Activated naive CD8-positive, alpha-beta T cell treated with anti-CD3 and anti-CD28 coated beads for 36 hours (primary cell): ENCODE data around the gene TAB3. TPM values are rescaled to one million over a fixed set of nuclear protein-coding genes. Genes with fewer than 3 reads are reported as not detected.
"Not testable (repeated sequence)": the region's sequence is repeated elsewhere in the genome, so short reads cannot be mapped to it uniquely, and the experiment has no call there.

ENCODE experiments used
- DNase-seq: peaks from one replicate; pipeline ENCODE4 v3.0.0; 2021
- H3K27ac Mint-ChIP-seq: one replicate; pipeline ENCODE4 v1.8.0; 2022; ENCODE audit warnings: mild to moderate bottlenecking, moderate library complexity, mixed read lengths
- H3K27me3 Mint-ChIP-seq: one replicate; pipeline ENCODE4 v1.8.0; 2022; ENCODE audit warnings: mild to moderate bottlenecking, mixed read lengths
- H3K36me3 Mint-ChIP-seq: one replicate; pipeline ENCODE4 v1.8.0; 2021; ENCODE audit warnings: mild to moderate bottlenecking, mixed read lengths
- H3K4me1 Mint-ChIP-seq: one replicate; pipeline ENCODE4 v1.8.0; 2021; ENCODE audit warnings: mixed read lengths
- H3K4me3 Mint-ChIP-seq: one replicate; pipeline ENCODE4 v1.8.0; 2022; ENCODE audit warnings: mild to moderate bottlenecking, moderate library complexity, mixed read lengths
- H3K9me3 Mint-ChIP-seq: one replicate; pipeline ENCODE4 v1.8.0; 2022; ENCODE audit warnings: mixed read lengths
- total RNA-seq, 2 experiments: library from RNA; stranded (reverse); gene quantifications; one replicate each; pipeline ENCODE4 v1.2.3, GENCODE V29; 2021

Gene TAB3
- total RNA-seq, 2 experiments from 2014 or later: 23.0 to 25.0 TPM

DNA sequence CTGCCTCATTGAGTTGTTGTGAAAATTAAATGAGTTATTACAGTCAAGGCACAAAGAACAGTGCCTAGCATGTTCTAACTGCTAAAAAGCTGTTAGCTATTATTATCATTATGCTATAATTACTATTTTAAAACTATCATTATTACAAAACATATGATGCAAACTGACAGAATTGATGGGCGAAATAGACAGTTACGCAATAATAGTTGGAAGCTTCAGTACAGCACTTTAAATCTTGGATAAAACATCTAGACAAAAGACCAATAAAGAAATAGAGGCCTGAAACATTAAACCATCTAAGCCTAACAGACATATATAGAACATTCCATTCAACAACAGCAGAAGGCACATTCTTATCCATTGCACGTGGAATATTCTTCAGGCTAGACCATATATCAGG lies 73.0 kb downstream of the TAB3 start:
- H3K9me3 Mint-ChIP-seq: no peaks in the 10 kb centered on the region
- H3K27me3 Mint-ChIP-seq: no peaks in the 10 kb centered on the region
- no peak overlapping the region for H3K4me3 Mint-ChIP-seq
- H3K4me1 Mint-ChIP-seq: peaks cover 6% of the 10 kb centered on the region
- no peak for DNase-seq
- H3K36me3 Mint-ChIP-seq: no peaks in the 10 kb centered on the region
- H3K27ac Mint-ChIP-seq: no peak overlapping the region

GRCh38 chrX:30814978-30815377 lies 74.1 kb downstream of the TAB3 start:
- Mint-ChIP-seq H3K4me1 (peaks cover 4% of the 10 kb centered on the region), H3K27ac (no peak overlapping the region), H3K4me3 (no peak overlapping the region), H3K27me3 (no peaks in the 10 kb centered on the region), H3K9me3 (no peaks in the 10 kb centered on the region), H3K36me3 (no peaks in the 10 kb centered on the region)
- DNase-seq: no peak

DNA sequence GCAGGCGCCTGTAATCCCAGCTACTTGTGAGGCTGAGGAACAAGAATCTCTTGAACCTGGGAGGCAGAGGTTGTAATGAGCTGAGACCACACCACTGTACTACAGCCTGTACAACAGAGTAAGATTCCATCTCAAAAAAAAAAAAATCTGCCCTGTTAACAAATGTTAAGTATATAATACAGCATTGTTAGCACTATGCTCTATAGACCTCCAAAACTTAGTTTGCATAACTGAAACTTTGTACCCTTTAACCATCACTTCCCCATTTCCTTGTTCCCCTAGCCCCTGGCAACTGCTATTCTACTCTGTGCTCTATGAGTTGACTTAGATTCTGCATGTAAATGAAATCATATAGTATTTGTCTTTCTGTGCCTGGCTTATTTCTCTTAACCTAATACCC lies 76.7 kb downstream of the TAB3 start:
- no peaks in the 10 kb centered on the region for H3K36me3 Mint-ChIP-seq
- H3K9me3 Mint-ChIP-seq: no peaks in the 10 kb centered on the region
- no peaks in the 10 kb centered on the region for H3K27me3 Mint-ChIP-seq
- H3K4me1 Mint-ChIP-seq: no peaks in the 10 kb centered on the region
- H3K4me3 Mint-ChIP-seq: no peak overlapping the region
- no peak for DNase-seq
- no peak overlapping the region for H3K27ac Mint-ChIP-seq

- Mint-ChIP-seq H3K4me1 (no peaks in the 10 kb centered on the region), H3K27me3 (no peaks in the 10 kb centered on the region), H3K4me3 (no peak overlapping the region), H3K27ac (no peak overlapping the region), H3K9me3 (no peaks in the 10 kb centered on the region), H3K36me3 (no peaks in the 10 kb centered on the region)
- DNase-seq: no peak
Measured at GRCh38 chrX:30806187-30806728, 82.8 kb downstream of the TAB3 start.

- Mint-ChIP-seq H3K4me3 (no peak overlapping the region), H3K36me3 (no peaks in the 10 kb centered on the region), H3K27me3 (no peaks in the 10 kb centered on the region), H3K9me3 (no peaks in the 10 kb centered on the region), H3K4me1 (no peaks in the 10 kb centered on the region), H3K27ac (no peak overlapping the region)
- DNase-seq: no peak
Measured at GRCh38 chrX:30804462-30804861, 84.6 kb downstream of the TAB3 start.

DNA sequence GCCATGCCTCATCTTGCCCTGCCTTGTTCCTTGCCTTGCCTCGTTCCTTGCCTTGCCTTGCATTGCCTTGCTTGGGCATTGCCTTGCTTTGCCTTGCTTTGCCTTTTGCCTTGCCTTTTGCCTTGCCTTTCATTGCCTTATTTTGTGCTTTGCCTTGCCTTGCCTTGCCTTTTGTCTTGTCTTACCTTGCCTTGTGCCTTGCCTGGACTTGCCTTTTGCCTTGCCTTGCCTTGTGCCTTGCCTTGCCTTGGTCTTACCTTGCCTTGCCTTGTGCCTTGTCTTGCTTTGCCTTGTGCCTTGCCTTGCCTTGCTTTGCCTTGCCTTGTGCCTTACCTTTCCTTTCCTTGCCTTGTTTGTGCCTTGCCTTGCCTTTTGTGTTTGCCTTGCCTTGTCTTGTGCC lies 88.2 kb downstream of the TAB3 start:
- H3K4me3 Mint-ChIP-seq: no peak overlapping the region
- no peak for DNase-seq
- no peak overlapping the region for H3K27ac Mint-ChIP-seq
- H3K9me3 Mint-ChIP-seq: no peaks in the 10 kb centered on the region
- no peaks in the 10 kb centered on the region for H3K27me3 Mint-ChIP-seq
- H3K36me3 Mint-ChIP-seq: no peaks in the 10 kb centered on the region
- H3K4me1 Mint-ChIP-seq: no peaks in the 10 kb centered on the region

GRCh38 chrX:30799327-30799726 lies 89.7 kb downstream of the TAB3 start:
- Mint-ChIP-seq H3K27ac (no peak overlapping the region), H3K27me3 (no peaks in the 10 kb centered on the region), H3K9me3 (no peaks in the 10 kb centered on the region), H3K4me1 (no peaks in the 10 kb centered on the region), H3K4me3 (no peak overlapping the region), H3K36me3 (no peaks in the 10 kb centered on the region)
- no peak for DNase-seq

DNA sequence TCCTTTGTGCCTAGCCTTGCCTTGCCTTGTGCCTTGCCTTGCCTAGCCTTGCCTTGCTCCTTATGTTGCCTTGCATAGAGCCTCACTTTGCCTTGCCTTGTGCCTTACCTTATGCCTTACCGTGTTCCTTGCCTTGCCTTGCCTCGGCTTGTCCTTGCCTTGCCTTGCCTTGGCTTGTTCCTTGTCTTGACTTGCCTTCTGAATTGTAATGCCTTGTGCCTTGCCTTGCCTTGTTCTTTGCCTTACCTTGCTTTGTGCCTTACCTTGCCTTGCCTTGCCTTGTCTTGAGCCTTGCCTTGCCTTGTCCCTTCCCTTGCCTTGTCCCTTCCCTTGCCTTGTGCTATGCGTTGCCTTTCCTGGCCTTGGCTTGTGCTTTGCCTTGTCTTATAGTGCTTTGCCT lies 90.2 kb downstream of the TAB3 start:
- no peak overlapping the region for H3K4me3 Mint-ChIP-seq
- DNase-seq: no peak

DNA sequence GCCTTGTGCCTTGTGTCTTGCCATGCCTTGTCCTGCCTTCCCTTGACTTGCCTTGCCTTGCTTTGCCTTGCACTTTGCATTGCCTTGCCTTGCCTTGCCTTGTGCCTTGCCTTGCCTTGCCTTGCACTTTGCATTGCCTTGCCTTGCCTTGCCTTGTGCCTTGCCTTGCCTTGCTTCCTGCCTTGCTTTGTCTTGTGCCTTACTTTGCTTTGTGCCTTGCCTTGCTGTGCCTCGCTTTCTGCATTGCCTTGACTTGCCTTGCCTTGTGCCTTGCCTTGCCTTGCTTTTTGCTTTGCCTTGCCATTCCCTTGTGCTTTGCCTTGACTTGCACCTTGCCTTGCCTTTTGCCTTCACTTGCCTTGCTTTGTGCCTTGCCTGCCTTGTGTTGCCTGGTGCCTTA lies 91.8 kb downstream of the TAB3 start:
- H3K36me3 Mint-ChIP-seq, DNase-seq, H3K4me1 Mint-ChIP-seq, H3K27ac Mint-ChIP-seq, H3K4me3 Mint-ChIP-seq, H3K9me3 Mint-ChIP-seq, H3K27me3 Mint-ChIP-seq: not testable (repeated sequence)

More for the DNA sequence above, 90.2 kb downstream of the TAB3 start:
- Mint-ChIP-seq H3K9me3 (no peaks in the 10 kb centered on the region), H3K36me3 (no peaks in the 10 kb centered on the region), H3K27ac (no peak overlapping the region), H3K4me1 (no peaks in the 10 kb centered on the region), H3K27me3 (no peaks in the 10 kb centered on the region)

DNA sequence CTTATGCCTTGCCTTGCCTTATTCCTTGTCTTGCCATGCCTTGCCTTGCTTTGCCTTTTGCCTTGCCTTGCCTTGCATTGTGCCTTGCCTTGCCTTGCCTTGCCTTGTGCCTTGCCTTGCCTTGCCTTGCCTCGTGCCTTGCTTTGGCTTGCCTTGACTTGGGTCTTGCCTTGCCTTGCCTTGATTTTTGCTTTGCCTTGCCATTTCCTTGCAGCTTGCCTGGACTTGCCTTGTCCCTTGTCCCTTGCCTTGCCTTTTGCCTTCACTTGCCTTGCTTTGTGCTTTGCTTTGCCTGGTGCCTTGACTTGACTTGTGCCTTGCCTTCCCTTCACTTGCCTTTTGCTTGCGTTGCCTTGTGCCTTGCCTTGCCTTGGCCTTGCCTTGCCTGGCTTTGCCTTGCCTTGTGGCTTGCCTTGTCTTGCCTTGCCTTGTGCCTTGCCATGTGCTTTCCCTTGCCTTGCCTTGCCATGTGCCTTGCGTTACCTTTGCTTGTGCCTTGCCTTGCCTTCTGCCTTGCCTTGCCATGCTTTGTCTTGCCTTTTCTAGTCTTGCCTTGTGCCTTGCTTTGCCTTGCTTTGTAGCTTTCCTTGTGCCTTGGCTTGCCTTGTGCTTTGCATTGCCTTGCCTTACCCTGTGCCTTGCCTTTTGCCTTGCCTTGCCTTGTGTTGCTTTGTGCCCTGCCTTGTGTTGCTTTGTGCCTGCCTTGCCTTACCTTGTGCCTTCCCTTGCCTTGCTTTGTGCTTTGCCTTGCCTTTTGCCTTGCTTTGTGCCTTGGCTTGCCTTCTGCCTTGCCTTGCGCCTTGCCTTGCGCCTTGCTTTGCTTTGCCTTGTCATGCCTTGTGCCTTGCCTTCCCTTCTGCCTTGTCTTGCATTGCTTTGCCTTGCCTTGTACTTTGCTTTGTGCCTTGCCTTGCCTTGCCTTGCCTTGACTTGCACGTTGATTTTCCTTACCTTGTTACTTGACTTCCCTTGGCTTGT lies 92.8 kb downstream of the TAB3 start:
- Mint-ChIP-seq H3K36me3 (no peaks in the 10 kb centered on the region), H3K27ac (no peak overlapping the region), H3K4me1 (no peaks in the 10 kb centered on the region), H3K27me3 (no peaks in the 10 kb centered on the region), H3K4me3 (no peak overlapping the region), H3K9me3 (no peaks in the 10 kb centered on the region)
- no peak for DNase-seq

DNA sequence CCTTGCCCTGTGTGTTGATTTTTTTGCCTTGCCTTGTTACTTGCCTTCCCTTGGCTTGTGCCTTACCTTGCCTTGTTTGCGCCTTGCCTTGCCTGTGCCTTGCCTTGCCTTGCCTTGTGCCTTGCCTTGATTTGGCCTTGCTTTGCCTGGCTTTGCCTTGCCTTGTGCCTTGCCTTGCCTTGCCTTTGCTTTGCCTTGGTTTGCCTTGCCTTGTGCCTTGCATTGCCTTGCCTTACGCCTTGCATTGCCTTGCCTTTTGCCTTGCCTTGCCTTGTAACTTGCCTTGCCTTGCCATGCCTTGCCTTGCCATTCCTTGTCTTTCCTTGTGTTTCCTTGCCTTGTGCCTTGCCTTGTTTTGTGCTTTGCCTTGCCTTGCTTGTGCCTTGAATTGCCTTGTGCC lies 94.6 kb downstream of the TAB3 start:
- no peak overlapping the region for H3K4me3 Mint-ChIP-seq
- no peaks in the 10 kb centered on the region for H3K36me3 Mint-ChIP-seq
- H3K9me3 Mint-ChIP-seq: no peaks in the 10 kb centered on the region
- no peaks in the 10 kb centered on the region for H3K27me3 Mint-ChIP-seq
- no peaks in the 10 kb centered on the region for H3K4me1 Mint-ChIP-seq
- DNase-seq: no peak
- H3K27ac Mint-ChIP-seq: no peak overlapping the region

DNA sequence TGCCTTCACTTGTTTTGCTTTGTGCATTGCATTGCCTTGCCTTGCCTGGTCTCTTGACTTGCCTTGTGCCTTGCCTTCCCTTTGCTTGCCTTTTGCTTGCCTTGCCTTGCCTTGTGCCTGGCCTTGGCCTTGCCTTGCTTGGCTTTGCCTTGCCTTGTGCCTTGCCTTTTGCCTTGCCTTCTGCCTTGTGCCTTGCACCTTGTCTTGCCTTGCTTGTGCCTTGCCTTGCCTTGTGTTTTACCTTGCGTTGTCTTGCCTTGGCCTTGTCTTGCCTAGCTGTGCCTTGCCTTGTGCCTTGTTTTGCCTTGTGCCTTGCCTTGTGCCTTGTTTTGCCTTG lies 95.3 kb downstream of the TAB3 start:
- Mint-ChIP-seq H3K27ac (no peak overlapping the region), H3K4me1 (no peaks in the 10 kb centered on the region), H3K9me3 (no peaks in the 10 kb centered on the region), H3K36me3 (no peaks in the 10 kb centered on the region), H3K4me3 (no peak overlapping the region), H3K27me3 (no peaks in the 10 kb centered on the region)
- DNase-seq: no peak

- Mint-ChIP-seq H3K27me3 (no peaks in the 10 kb centered on the region), H3K36me3 (no peaks in the 10 kb centered on the region), H3K4me3 (no peak overlapping the region), H3K27ac (no peak overlapping the region), H3K4me1 (no peaks in the 10 kb centered on the region), H3K9me3 (no peaks in the 10 kb centered on the region)
- no peak for DNase-seq
Measured at GRCh38 chrX:30793075-30793766, 95.8 kb downstream of the TAB3 start.

DNA sequence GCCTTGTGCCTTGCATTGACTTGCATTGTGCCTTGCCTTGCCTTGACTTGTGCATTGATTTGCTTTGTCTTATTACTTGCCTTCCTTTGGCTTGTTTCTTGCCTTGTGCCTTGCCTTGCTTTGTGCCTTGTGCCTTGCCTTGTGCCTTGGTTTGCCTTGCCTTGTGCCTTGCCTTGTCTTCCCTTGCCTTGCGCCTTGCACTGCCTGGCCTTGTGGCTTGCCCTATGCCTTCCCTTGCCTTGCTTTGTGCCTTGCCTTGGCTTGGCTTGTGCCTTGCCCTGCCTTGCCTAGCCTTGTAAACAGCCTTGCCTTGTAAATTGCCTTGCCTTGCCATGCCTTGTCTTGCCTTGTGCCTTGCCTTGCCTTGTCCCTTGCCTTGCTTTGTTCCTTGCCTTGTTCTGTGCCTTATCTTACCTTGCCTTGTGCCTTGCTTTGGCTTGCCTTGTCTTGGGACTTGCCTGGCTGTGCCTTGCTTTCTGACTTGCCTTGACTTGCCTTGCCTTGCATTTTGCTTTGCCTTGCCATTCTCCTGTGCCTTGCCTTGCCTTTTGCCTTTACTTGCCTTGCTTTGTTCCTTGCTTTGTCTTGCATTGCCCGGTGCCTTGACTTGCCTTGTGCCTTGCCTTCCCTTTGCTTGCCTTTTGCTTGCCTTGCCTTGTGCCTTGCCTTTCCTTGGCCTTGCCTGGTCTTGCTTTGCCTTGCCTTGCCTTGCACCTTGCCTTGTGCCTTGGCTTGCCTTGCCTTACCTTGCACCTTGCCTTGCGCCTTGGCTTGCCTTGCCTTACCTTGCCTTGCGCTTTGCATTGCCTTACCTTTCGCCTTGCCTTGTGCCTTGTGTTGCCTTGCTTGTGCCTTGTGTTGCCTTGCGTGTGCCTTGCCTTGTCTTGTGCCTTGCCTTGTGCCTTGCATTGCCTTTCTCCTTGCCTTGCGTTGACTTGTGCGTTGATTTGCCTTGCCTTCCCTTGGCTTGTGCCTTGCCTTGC lies 97.5 kb downstream of the TAB3 start:
- no peaks in the 10 kb centered on the region for H3K9me3 Mint-ChIP-seq
- DNase-seq: no peak
- no peaks in the 10 kb centered on the region for H3K4me1 Mint-ChIP-seq
- no peaks in the 10 kb centered on the region for H3K27me3 Mint-ChIP-seq
- no peak overlapping the region for H3K27ac Mint-ChIP-seq
- H3K4me3 Mint-ChIP-seq: no peak overlapping the region
- H3K36me3 Mint-ChIP-seq: no peaks in the 10 kb centered on the region

DNA sequence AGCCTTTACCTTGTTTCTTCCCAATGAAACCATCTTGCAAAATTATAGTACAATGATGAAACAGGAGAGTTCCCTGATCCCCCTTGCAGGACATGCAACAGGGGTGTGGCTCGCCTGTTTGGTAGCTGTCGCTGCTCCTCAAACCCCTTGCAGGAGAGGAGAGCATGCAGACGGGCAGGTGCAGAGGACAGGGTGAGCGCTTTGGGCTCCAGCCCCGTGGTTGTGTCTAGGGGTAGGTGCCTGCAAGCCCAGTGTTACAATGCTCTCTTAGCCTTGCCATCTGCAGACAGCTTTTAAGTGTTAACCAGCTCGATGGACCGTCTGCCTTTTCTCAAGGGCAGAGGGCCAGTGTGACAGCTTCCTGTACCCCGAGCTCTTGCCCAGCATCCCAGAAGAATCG lies 102.0 kb downstream of the TAB3 start:
- Mint-ChIP-seq H3K36me3 (peaks cover 4% of the 10 kb centered on the region), H3K4me3 (no peak overlapping the region), H3K9me3 (no peaks in the 10 kb centered on the region), H3K27me3 (no peaks in the 10 kb centered on the region), H3K27ac (no peak overlapping the region), H3K4me1 (peaks cover 3% of the 10 kb centered on the region)
- no peak for DNase-seq
